BLaER1 treated with 17β-estradiol and CSF1 and Interleukin-3, amounts not matched to agents 10 nM and 100 nM (cell line): ENCODE data around the gene DNAJB12.
A peak's percentile ranks its signal among the peaks of the same experiment; 100 is the strongest.

Experiments
- H3K27ac ChIP-seq, 11 experiments: shearing (Covaris generic); formaldehyde crosslinking; 2 replicates each; pipeline ENCODE4 v1.8.1; 2022
- H3K27me3 ChIP-seq, 11 experiments: shearing (Covaris generic); formaldehyde crosslinking; 2 replicates each; pipeline ENCODE4 v1.8.1; 2022
- H3K36me3 ChIP-seq, 11 experiments: shearing (Covaris generic); formaldehyde crosslinking; 2 replicates each; pipeline ENCODE4 v1.8.1; 2022
- H3K4me1 ChIP-seq, 10 experiments: shearing (Covaris generic); formaldehyde crosslinking; 2 replicates each; pipeline ENCODE4 v1.8.1; 2022
- H3K4me2 ChIP-seq, 11 experiments: shearing (Covaris generic); formaldehyde crosslinking; 2 replicates each; pipeline ENCODE4 v1.8.1; 2022
- H3K4me3 ChIP-seq, 10 experiments: shearing (Covaris generic); formaldehyde crosslinking; 2 replicates each; pipeline ENCODE4 v1.8.1; 2022
- H3K9ac ChIP-seq, 11 experiments: shearing (Covaris generic); formaldehyde crosslinking; 2 replicates each; pipeline ENCODE4 v1.8.1; 2022
- H3K9me3 ChIP-seq, 11 experiments: shearing (Covaris generic); formaldehyde crosslinking; replicated peaks in 1 of 11; 2 replicates each; pipeline ENCODE4 v1.8.1; 2022
- H4K20me1 ChIP-seq, 11 experiments: shearing (Covaris generic); formaldehyde crosslinking; 2 replicates each; pipeline ENCODE4 v1.8.1; 2022
- Cebpa-rat ChIP-seq, 11 experiments: shearing (Covaris generic); IDR thresholded peaks; 2 replicates each; pipeline ENCODE4 v1.8.1; 2022

DNAJB12 gene

DNA sequence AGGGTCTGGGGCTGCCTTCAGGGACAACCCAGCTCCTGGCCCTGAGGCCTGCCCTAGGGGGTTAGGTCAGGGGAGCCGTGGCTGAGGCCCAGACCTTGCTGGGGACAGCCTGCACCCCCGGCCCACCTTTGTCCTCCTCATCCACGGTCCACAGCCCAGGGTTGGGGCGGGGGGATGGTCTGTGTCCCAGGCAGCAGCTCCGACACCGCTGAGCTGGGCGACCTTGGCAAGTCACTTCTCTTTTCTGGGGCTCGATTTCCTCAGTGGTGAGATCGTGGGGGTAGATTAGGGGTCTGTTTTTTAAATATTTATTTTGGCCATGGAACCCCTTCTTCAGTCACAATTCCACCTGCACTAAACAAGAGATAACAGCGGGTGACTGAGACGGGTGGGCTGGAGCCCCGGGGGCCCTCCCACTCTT, 30.9 kb downstream of the DNAJB12 start:
- Histone ChIP-seq H3K4me2 (peak overlapping the region; percentile 89 to 98 (median 95)), H3K9ac (peak overlapping the region; percentile 66 to 95 (median 92)), H3K9me3 (0 out of 22 replicates have a peak, but pooled peaks cover 0 to 6% (median 0%) of the 10 kb centered on the region in 11 experiments), H3K4me1 (peaks cover 84 to 96% (median 92%) of the 10 kb centered on the region in 10 experiments), H4K20me1 (no peaks in the 10 kb centered on the region), H3K36me3 (no peaks in the 10 kb centered on the region), H3K27ac (peak overlapping the region; percentile 91 to 99 (median 99); a peak in 21 of 22 replicates), H3K4me3 (peak overlapping the region in 4 of 10 experiments; percentile 1 to 47 (median 26); a peak in 6 of 20 replicates), H3K27me3 (no peaks in the 10 kb centered on the region)
- TF ChIP-seq Cebpa-rat (IDR thresholded peaks at IDR 0.05): no peak

DNA sequence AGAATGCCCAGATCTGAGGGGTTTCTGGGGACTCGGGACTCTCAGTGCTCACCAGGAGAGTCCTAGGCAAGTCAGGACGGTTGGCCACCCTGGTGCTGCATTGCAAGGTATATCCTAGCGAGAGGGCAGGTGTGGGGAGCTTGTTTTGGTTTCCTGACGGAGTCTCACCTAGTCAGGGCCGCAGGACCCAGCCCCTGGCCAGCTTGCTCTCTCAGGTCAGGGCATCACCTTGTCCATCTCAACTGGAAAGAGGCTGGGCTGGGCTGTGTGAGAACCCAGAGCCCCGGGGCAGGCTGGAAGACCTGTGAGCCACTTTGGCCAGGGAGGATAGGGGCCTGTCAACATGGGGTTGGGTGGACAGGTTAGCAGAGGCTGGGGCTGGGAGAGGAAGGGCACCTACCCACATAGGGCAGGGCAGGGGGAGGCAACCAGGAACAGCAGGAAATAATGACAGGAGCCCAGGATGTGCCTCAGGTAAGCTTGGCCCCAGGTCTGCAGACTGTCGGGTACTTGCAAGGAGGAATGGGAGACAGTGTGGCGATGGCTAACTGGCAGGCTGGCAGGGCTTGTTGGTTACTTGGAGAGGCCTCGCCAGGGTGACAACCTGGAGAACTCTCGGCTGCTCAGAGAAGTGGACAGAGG, 31.5 kb downstream of the DNAJB12 start:
- Histone ChIP-seq H3K4me1 (peaks cover 84 to 96% (median 92%) of the 10 kb centered on the region in 10 experiments), H3K27ac (peak overlapping the region; percentile 91 to 99 (median 99); a peak in 21 of 22 replicates), H3K27me3 (no peaks in the 10 kb centered on the region), H3K9ac (peak overlapping the region; percentile 66 to 95 (median 92)), H3K4me2 (peak overlapping the region; percentile 89 to 98 (median 95)), H3K9me3 (0 out of 22 replicates have a peak, but pooled peaks cover 0 to 6% (median 0%) of the 10 kb centered on the region in 11 experiments), H3K36me3 (no peaks in the 10 kb centered on the region), H3K4me3 (peak overlapping the region in 5 of 10 experiments; percentile 1 to 47 (median 24); a peak in 8 of 20 replicates), H4K20me1 (no peaks in the 10 kb centered on the region)
- no peak for TF ChIP-seq Cebpa-rat (IDR thresholded peaks at IDR 0.05)

DNA sequence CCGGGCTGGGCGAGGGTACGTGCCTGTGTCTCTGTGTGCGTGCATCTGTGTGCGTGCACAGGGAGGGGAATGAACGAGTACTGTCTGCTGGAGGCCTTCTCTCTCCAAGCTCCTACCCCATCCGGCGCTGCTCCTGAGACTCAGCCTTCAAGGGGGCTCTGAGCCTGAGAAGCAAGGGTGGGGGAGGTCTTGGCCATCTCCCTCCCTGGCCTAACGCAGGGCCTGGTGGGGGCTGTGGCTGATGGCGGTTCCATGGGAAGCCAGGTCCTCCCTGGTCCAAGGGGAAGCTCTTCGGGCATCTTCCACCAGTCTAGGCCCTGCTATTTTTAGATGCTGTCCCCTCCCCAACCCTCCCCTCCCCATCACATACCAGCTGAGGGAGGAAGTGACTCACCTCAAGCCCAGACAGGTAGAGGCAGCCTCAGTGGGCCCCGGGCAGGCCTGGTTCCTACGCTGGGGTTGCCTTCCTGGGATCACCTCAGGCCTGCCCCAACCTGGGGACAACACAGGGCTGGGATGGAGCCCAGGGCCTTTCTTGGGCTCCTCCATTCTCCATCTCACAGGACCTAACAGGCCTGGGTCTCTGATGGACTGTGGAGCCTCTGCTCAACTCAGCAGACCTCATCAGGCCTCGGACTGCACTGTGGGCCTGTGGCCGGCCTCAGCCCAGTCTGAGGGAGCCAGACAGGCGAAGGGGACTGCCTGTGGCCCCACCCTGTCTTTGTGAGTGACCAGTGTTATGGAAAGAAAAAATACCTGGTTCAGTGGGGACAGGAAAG, 32.2 kb downstream of the DNAJB12 start:
- no peaks in the 10 kb centered on the region for H3K36me3 ChIP-seq
- peak overlapping the region; percentile 91 to 99 (median 99) for H3K27ac ChIP-seq
- peaks cover 84 to 96% (median 92%) of the 10 kb centered on the region in 10 experiments for H3K4me1 ChIP-seq
- H3K9ac ChIP-seq: peak overlapping the region; percentile 66 to 95 (median 92); a peak in 21 of 22 replicates
- H3K9me3 ChIP-seq: 0 out of 22 replicates have a peak, but pooled peaks cover 0 to 6% (median 0%) of the 10 kb centered on the region in 11 experiments
- no peaks in the 10 kb centered on the region for H4K20me1 ChIP-seq
- TF ChIP-seq Cebpa-rat (IDR thresholded peaks at IDR 0.05): no peak
- H3K4me2 ChIP-seq: peak overlapping the region; percentile 89 to 98 (median 95)
- H3K27me3 ChIP-seq: no peaks in the 10 kb centered on the region
- H3K4me3 ChIP-seq: peak overlapping the region in 2 of 10 experiments; percentile 14 to 66; a peak in 5 of 20 replicates

GRCh38 chr10:72322030-72322279, 32.8 kb downstream of the DNAJB12 start:
- Histone ChIP-seq H4K20me1 (no peaks in the 10 kb centered on the region), H3K9ac (peak overlapping the region; percentile 88 to 95 (median 92); a peak in 21 of 22 replicates), H3K36me3 (no peaks in the 10 kb centered on the region), H3K4me2 (peak overlapping the region; percentile 89 to 98 (median 95)), H3K4me3 (peak overlapping the region in 3 of 10 experiments; percentile 41 to 66 (median 43); a peak in 5 of 20 replicates), H3K27me3 (no peaks in the 10 kb centered on the region), H3K9me3 (0 out of 22 replicates have a peak, but pooled peaks cover 0 to 6% (median 0%) of the 10 kb centered on the region in 11 experiments), H3K4me1 (peaks cover 84 to 96% (median 92%) of the 10 kb centered on the region in 10 experiments), H3K27ac (peak overlapping the region; percentile 91 to 99 (median 99))
- TF ChIP-seq Cebpa-rat (IDR thresholded peaks at IDR 0.05): no peak

DNA sequence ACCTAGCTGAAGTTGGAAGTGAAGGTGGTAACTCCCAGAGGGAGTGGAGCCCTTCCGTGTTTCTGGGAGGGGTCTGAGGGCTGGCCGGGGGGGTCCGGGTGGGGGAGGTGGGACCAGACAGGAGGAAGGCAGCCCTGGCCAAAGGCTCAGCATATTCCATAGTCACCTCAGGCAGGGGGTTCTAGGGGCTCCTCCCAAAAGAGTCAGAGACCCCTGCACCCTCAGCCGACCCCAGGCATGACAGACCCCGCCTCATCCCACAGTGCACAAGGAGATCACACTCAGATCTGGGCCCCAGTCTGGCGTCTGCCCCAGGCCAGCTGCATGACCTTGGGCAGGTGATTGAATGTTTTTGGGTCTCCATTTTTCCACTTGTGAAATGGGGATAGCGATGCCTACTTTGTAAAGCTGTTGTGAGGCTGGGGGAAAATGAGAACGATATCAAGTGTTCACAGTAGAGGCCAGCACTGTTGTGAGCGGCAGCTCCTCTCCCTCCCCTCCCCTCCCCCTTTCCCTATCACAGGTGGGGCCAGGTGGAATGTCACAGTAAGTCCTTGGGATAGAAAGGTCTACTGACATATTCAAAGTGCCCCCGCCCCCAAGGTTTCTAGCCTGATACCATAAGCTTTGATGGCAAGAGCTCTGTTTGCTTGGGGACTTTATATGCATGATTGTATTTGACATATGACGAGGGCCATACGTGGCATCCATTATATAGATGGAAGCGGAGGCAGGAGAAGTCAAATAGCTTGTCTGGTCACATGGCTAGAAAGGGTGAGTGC, 33.3 kb downstream of the DNAJB12 start:
- H3K27me3 ChIP-seq: no peaks in the 10 kb centered on the region
- H3K4me3 ChIP-seq: peak overlapping the region in 8 of 10 experiments; percentile 12 to 66 (median 46); a peak in 12 of 20 replicates
- H3K4me2 ChIP-seq: peak overlapping the region; percentile 89 to 98 (median 95)
- no peaks in the 10 kb centered on the region for H4K20me1 ChIP-seq
- H3K9me3 ChIP-seq: 0 out of 22 replicates have a peak, but pooled peaks cover 0 to 6% (median 0%) of the 10 kb centered on the region in 11 experiments
- H3K27ac ChIP-seq: peak overlapping the region; percentile 91 to 99 (median 99)
- peak overlapping the region; percentile 88 to 95 (median 92) for H3K9ac ChIP-seq
- peaks cover 85 to 96% (median 92%) of the 10 kb centered on the region in 10 experiments for H3K4me1 ChIP-seq
- H3K36me3 ChIP-seq: no peaks in the 10 kb centered on the region
- TF ChIP-seq Cebpa-rat (IDR thresholded peaks at IDR 0.05): no peak

DNA sequence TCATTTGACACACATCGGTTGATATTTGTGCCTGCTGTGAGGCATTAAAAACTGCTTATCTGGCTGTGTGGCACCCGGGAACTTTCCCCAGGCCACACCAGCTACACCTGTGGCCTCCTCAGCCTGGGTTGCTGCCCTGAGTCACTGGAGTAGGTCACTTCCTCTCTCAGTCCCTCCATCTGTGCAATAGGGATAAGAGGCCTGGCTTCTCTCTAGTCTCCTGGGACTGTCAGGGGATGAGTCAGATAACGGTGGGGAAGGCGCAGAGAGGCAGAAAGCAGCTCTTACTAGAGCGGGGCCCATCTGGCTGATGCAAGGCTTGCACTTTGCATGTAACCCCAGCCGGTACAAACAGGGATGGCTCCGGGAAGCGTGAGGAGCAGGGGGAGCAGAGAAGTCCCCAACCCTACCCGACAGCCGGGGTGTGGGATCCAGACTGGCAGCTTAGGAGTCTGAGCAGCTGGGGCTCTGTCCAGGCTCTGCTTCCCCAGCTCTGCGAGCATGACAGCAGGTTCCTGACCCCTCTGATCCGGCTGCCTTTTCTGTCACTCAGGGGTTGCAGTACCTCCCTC, 34.0 kb downstream of the DNAJB12 start:
- Histone ChIP-seq H4K20me1 (no peaks in the 10 kb centered on the region), H3K4me3 (peak overlapping the region in 9 of 10 experiments; percentile 12 to 66 (median 51); a peak in 12 of 20 replicates), H3K27me3 (no peaks in the 10 kb centered on the region), H3K36me3 (no peaks in the 10 kb centered on the region), H3K9me3 (0 out of 22 replicates have a peak, but pooled peaks cover 0 to 3% (median 0%) of the 10 kb centered on the region in 11 experiments), H3K27ac (peak overlapping the region; percentile 91 to 99 (median 99)), H3K4me1 (peaks cover 91 to 98% (median 95%) of the 10 kb centered on the region in 10 experiments), H3K9ac (peak overlapping the region; percentile 88 to 95 (median 92)), H3K4me2 (peak overlapping the region; percentile 89 to 98 (median 95))
- TF ChIP-seq Cebpa-rat (IDR thresholded peaks at IDR 0.05): peak; percentile 20 to 99 (median 91); a peak in 19 of 22 replicates

- Histone ChIP-seq H3K9ac (peak overlapping the region; percentile 88 to 95 (median 92)), H3K4me2 (peak overlapping the region; percentile 89 to 98 (median 95)), H4K20me1 (no peaks in the 10 kb centered on the region), H3K36me3 (no peaks in the 10 kb centered on the region), H3K27me3 (no peaks in the 10 kb centered on the region), H3K27ac (peak overlapping the region; percentile 91 to 99 (median 99)), H3K4me1 (peaks cover 90 to 98% (median 95%) of the 10 kb centered on the region in 10 experiments), H3K4me3 (peak overlapping the region; percentile 22 to 66 (median 51); a peak in 18 of 20 replicates), H3K9me3 (no peaks in the 10 kb centered on the region)
- peak; percentile 89 to 99 (median 98) for TF ChIP-seq Cebpa-rat (IDR thresholded peaks at IDR 0.05)
Measured at GRCh38 chr10:72319416-72320254, 35.1 kb downstream of the DNAJB12 start.
